GM12864 (cell line): ENCODE results near the gene ZFP92.

Experiments used
- DNase-seq: peaks from one replicate; pipeline ENCODE4 v3.0.0-alpha.2; 2011; ENCODE audit warnings: low read depth
- H3K4me3 ChIP-seq: 2 replicates; pipeline ENCODE4 v1.5.1; 2011; ENCODE audit warnings: mild to moderate bottlenecking, low read depth, low read length, control low read depth
- CTCF ChIP-seq: IDR thresholded peaks from 2 replicates; pipeline ENCODE4 v1.5.1; 2011; ENCODE audit warnings: low read depth, mild to moderate bottlenecking, moderate library complexity, low read length, control low read depth, inconsistent platforms; ENCODE audit errors: missing control alignments

The ZFP92 gene

GRCh38 chrX:153371256-153371655 is 40.0 kb upstream of the ZFP92 start:
- no peak for DNase-seq
- no peak overlapping the region for H3K4me3 ChIP-seq
- TF ChIP-seq CTCF = no peak

GRCh38 chrX:153372949-153373348 is 38.3 kb upstream of the ZFP92 start:
- no peak for DNase-seq
- no peak for TF ChIP-seq CTCF
- no peak overlapping the region for H3K4me3 ChIP-seq

GRCh38 chrX:153374426-153374825 is 36.8 kb upstream of the ZFP92 start:
- no peak overlapping the region for H3K4me3 ChIP-seq
- TF ChIP-seq CTCF = no peak
- no peak for DNase-seq

GRCh38 chrX:153375571-153375970 is 35.7 kb upstream of the ZFP92 start:
- no peak for DNase-seq
- no peak for TF ChIP-seq CTCF
- H3K4me3 ChIP-seq = no peak overlapping the region

GRCh38 chrX:153377727-153378126 is 33.5 kb upstream of the ZFP92 start:
- TF ChIP-seq CTCF = no peak
- no peak for DNase-seq
- H3K4me3 ChIP-seq = no peak overlapping the region

GRCh38 chrX:153378607-153379006 is 32.7 kb upstream of the ZFP92 start:
- no peak overlapping the region for H3K4me3 ChIP-seq
- TF ChIP-seq CTCF = no peak
- no peak for DNase-seq

- DNase-seq = no peak
- H3K4me3 ChIP-seq = no peak overlapping the region
- no peak for TF ChIP-seq CTCF
Measured at GRCh38 chrX:153379508-153379907, 31.8 kb upstream of the ZFP92 start.
